H1 (cell line): ENCODE measurements around the gene DHCR24. TPM values are rescaled to one million over a fixed set of nuclear protein-coding genes. Genes with fewer than 3 reads are reported as not detected.

Experiments
- CTCF ChIA-PET: fragments of 300-600 bp; sonication (Branson Sonifier 250); formaldehyde crosslinking; loops from one replicate; lab custom pipeline; 2021; ENCODE audit not compliant: partially characterized antibody; lab: Charles Lee
- POLR2A ChIA-PET: fragments of 300-600 bp; sonication (Branson Sonifier 250); formaldehyde crosslinking; loops from one replicate; lab custom pipeline; 2021; ENCODE audit warnings: inconsistent platforms; ENCODE audit not compliant: partially characterized antibody; lab: Charles Lee
- DNase-seq, 2 experiments: peaks; one replicate each; pipeline versions ENCODE4 v3.0.0 to v3.0.0-alpha.2; 2010 to 2022; ENCODE audit warnings: low spot score in 2 of 2, low read depth in 1 of 2, mixed read lengths in 1 of 2
- FAIRE-seq: peaks from 2 replicates; lab custom pipeline; 2011; peaks lifted over from hg19 to GRCh38; lab: Jason Lieb, UNC
- H2AFZ ChIP-seq: 2 replicates; pipeline ENCODE4 v1.8.1; 2012; ENCODE audit warnings: low read length, inconsistent platforms
- H2AK5ac ChIP-seq: 2 replicates; pipeline ENCODE4 v1.6.1; 2013; ENCODE audit warnings: low read depth, low read length
- H2BK120ac ChIP-seq: replicated peaks from 2 replicates; pipeline ENCODE3; 2013; ENCODE audit warnings: low read depth, low read length, inconsistent platforms
- H2BK12ac ChIP-seq: 2 replicates; pipeline ENCODE4 v1.6.1; 2013; ENCODE audit warnings: low read depth, low read length
- H2BK15ac ChIP-seq: 2 replicates; pipeline ENCODE4 v1.6.1; 2013; ENCODE audit warnings: low read length
- H2BK20ac ChIP-seq: 2 replicates; pipeline ENCODE4 v1.6.1; 2013; ENCODE audit warnings: low read length
- H2BK5ac ChIP-seq: 2 replicates; pipeline ENCODE4 v1.6.1; 2013; ENCODE audit warnings: low read depth, low read length
- H3K14ac ChIP-seq: 2 replicates; pipeline ENCODE4 v1.6.1; 2013; ENCODE audit warnings: inconsistent platforms; ENCODE audit not compliant: insufficient read length
- H3K18ac ChIP-seq: 2 replicates; pipeline ENCODE4 v1.6.1; 2013; ENCODE audit warnings: low read length; ENCODE audit errors: extremely low read depth
- H3K23ac ChIP-seq: 2 replicates; pipeline ENCODE4 v1.6.1; 2013; ENCODE audit warnings: inconsistent platforms; ENCODE audit not compliant: insufficient read length
- H3K23me2 ChIP-seq: 2 replicates; pipeline ENCODE4 v1.6.1; 2013; ENCODE audit warnings: low read depth, low read length
- H3K27ac ChIP-seq: 2 replicates; pipeline ENCODE4 v1.6.1; 2011; ENCODE audit warnings: low read depth, low read length, inconsistent platforms
- H3K27me3 ChIP-seq, 4 experiments: replicated peaks in 1 of 4; 1 replicate in 1 of 4; 2 replicates in 3 of 4; pipeline versions ENCODE4 v1.6.1 to v1.8.1; 2011 to 2013; ENCODE audit warnings: low read length in 3 of 4, mild to moderate bottlenecking in 3 of 4, inconsistent platforms in 2 of 4, mixed read lengths in 2 of 4, moderate library complexity in 1 of 4; ENCODE audit not compliant: control insufficient read depth in 3 of 4, insufficient read depth in 3 of 4; ENCODE audit errors: extremely low read depth in 1 of 4
- H3K36me3 ChIP-seq, 4 experiments: 2 replicates each; pipeline versions ENCODE4 v1.6.1 to v1.8.1; 2011 to 2013; ENCODE audit warnings: mild to moderate bottlenecking in 4 of 4, low read length in 3 of 4, moderate library complexity in 2 of 4, control low read depth in 1 of 4, inconsistent platforms in 1 of 4; ENCODE audit not compliant: insufficient read depth in 4 of 4, control insufficient read depth in 2 of 4
- H3K4ac ChIP-seq: replicated peaks from 2 replicates; pipeline ENCODE3; 2013; ENCODE audit warnings: low read length, low read depth, mixed read lengths, inconsistent platforms; ENCODE audit not compliant: insufficient read length
- H3K4me1 ChIP-seq, 4 experiments: replicated peaks in 1 of 4; 1 replicate in 1 of 4; 2 replicates in 3 of 4; pipeline versions ENCODE4 v1.6.1 to v1.8.1; 2011 to 2013; ENCODE audit warnings: low read length in 3 of 4, inconsistent platforms in 2 of 4, mixed read lengths in 1 of 4; ENCODE audit not compliant: insufficient read depth in 4 of 4, control insufficient read depth in 3 of 4
- H3K4me2 ChIP-seq, 2 experiments: 2 replicates each; pipeline versions ENCODE4 v1.6.1 to v1.8.1; 2011 to 2013; ENCODE audit warnings: low read depth in 2 of 2, low read length in 2 of 2, control low read depth in 1 of 2, inconsistent platforms in 1 of 2, mild to moderate bottlenecking in 1 of 2; ENCODE audit not compliant: insufficient read depth in 1 of 2
- H3K4me3 ChIP-seq, 4 experiments: fragments of 200-600, 300-600 bp in 1 of 4; sonication (generic), shearing (Covaris generic), sonication (Bioruptor Twin) in 1 of 4; 2 replicates each; pipeline versions ENCODE4 v1.5.1 to v1.8.1; 2011 to 2016; ENCODE audit warnings: low read length in 4 of 4, low read depth in 3 of 4, control low read depth in 2 of 4, inconsistent platforms in 2 of 4, mild to moderate bottlenecking in 2 of 4, mixed read lengths in 1 of 4, moderate library complexity in 1 of 4; ENCODE audit not compliant: insufficient read depth in 2 of 4; ENCODE audit errors: extremely low read depth in 1 of 4
- H3K56ac ChIP-seq: replicated peaks from 2 replicates; pipeline ENCODE3; 2013; ENCODE audit warnings: low read depth, mild to moderate bottlenecking, mixed read lengths, low read length, inconsistent platforms; ENCODE audit not compliant: insufficient read length
- H3K79me1 ChIP-seq: 2 replicates; pipeline ENCODE4 v1.6.1; 2013; ENCODE audit warnings: low read depth, low read length, control low read depth
- H3K79me2 ChIP-seq, 2 experiments: 2 replicates each; pipeline versions ENCODE4 v1.6.1 to v1.8.1; 2012 to 2013; ENCODE audit warnings: low read length in 2 of 2, mild to moderate bottlenecking in 2 of 2, inconsistent platforms in 1 of 2; ENCODE audit not compliant: insufficient read depth in 2 of 2, control insufficient read depth in 1 of 2
- H3K9ac ChIP-seq, 4 experiments: replicated peaks in 1 of 4; 1 replicate in 1 of 4; 2 replicates in 3 of 4; pipeline versions ENCODE4 v1.6.1 to v1.8.1; 2011 to 2013; ENCODE audit warnings: low read depth in 3 of 4, low read length in 3 of 4, control low read depth in 2 of 4, mild to moderate bottlenecking in 2 of 4, moderate library complexity in 2 of 4, inconsistent platforms in 1 of 4; ENCODE audit errors: extremely low read depth in 1 of 4
- H3K9me3 ChIP-seq, 2 experiments: 2 replicates each; pipeline versions ENCODE4 v1.6.1 to v1.8.1; 2012 to 2013; ENCODE audit warnings: mild to moderate bottlenecking in 2 of 2, moderate library complexity in 2 of 2, control low read depth in 1 of 2, inconsistent platforms in 1 of 2, low read depth in 1 of 2, low read length in 1 of 2, mixed read lengths in 1 of 2; ENCODE audit not compliant: insufficient read depth in 2 of 2
- H4K20me1 ChIP-seq, 2 experiments: replicated peaks in 1 of 2; 2 replicates each; pipeline versions ENCODE3 to v1.8.1; 2011 to 2013; ENCODE audit warnings: inconsistent platforms in 2 of 2, low read length in 2 of 2, mild to moderate bottlenecking in 1 of 2; ENCODE audit not compliant: insufficient read depth in 2 of 2, control insufficient read depth in 1 of 2
- H4K5ac ChIP-seq: 2 replicates; pipeline ENCODE4 v1.6.1; 2013; ENCODE audit warnings: low read length, low read depth, mixed read lengths, inconsistent platforms; ENCODE audit not compliant: insufficient read length
- H4K8ac ChIP-seq: 2 replicates; pipeline ENCODE4 v1.8.0; 2013; ENCODE audit warnings: mild to moderate bottlenecking, moderate library complexity, low read length, inconsistent platforms; ENCODE audit not compliant: insufficient read depth; ENCODE audit errors: extremely low read depth
- H4K91ac ChIP-seq: replicated peaks from 2 replicates; pipeline ENCODE3; 2013; ENCODE audit warnings: low read length, mixed read lengths, inconsistent platforms; ENCODE audit not compliant: insufficient read length
- ASH2L ChIP-seq: fragments of 200-600, 300-600 bp; sonication (generic); IDR thresholded peaks from one replicate; pipeline ENCODE4 v1.7.1; 2017; ENCODE audit warnings: low read length
- GABPA ChIP-seq: IDR thresholded peaks from 2 replicates; pipeline ENCODE4 v1.6.1; 2011; ENCODE audit warnings: mild to moderate bottlenecking, low read length, moderate library complexity, borderline replicate concordance; ENCODE audit not compliant: insufficient read depth
- NANOG ChIP-seq: IDR thresholded peaks from 2 replicates; pipeline ENCODE4 v1.6.1; 2011; ENCODE audit warnings: low read length, low read depth, mild to moderate bottlenecking, inconsistent platforms; ENCODE audit not compliant: insufficient read depth, poor library complexity, severe bottlenecking
- TAF1 ChIP-seq: IDR thresholded peaks from 2 replicates; pipeline ENCODE4 v1.6.1; 2011; ENCODE audit warnings: mild to moderate bottlenecking, low read depth, low read length
- WGBS, 2 experiments: shearing (Covaris generic) in 1 of 2; methylation state at CpG; one replicate each; pipeline versions ENCODE4 v1.1.6 to v1.1.7; 2013 to 2015; ENCODE audit warnings: low lambda C conversion rate in 2 of 2, mixed read lengths in 2 of 2, inconsistent platforms in 1 of 2, low coverage in 1 of 2, missing lambda C conversion rate in 1 of 2; ENCODE audit not compliant: insufficient replicate concordance in 2 of 2, insufficient coverage in 1 of 2, insufficient read length in 1 of 2; ENCODE audit errors: extremely low coverage in 1 of 2, missing lambda C conversion rate in 1 of 2; 5-methylcytosine and 5-hydroxymethylcytosine counted together
- polyA plus RNA-seq, 7 experiments: library from polyadenylated mRNA; depleted of rRNA in 3 of 7; stranded (reverse) in 5 of 7; unstranded in 2 of 7; fragments of >200 nt in 5 of 7; fragments of 200-250 nt in 2 of 7; gene quantifications; 1 replicate in 5 of 7; 2 replicates in 1 of 7; 4 replicates in 1 of 7; pipeline versions ENCODE4 v1.2.1 to v1.2.3, GENCODE V29; 2011 to 2013; ENCODE audit warnings: missing spikeins in 2 of 7, mixed read lengths in 2 of 7
- total RNA-seq: library from RNA; stranded (reverse); fragmentation: NEBNext Ultra II Directional; extraction: Animal tissue kit (Norgen Biotek cat#: 25700); gene quantifications from 2 replicates; pipeline ENCODE4 v1.2.1, GENCODE V29; 2021

Gene DHCR24
- total and polyA plus RNA-seq, 2 of the 8 experiments (the other 6 are each of a cell fraction or from before 2014, with no cell fraction given), result 370 to 419 TPM

- no peak overlapping the region for H3K56ac ChIP-seq
- peak overlapping the region; percentile 92; the same call in 1 of the 2 replicates for H2BK15ac ChIP-seq
- no peaks in the 10 kb centered on the region for H3K36me3 ChIP-seq
- H2BK120ac ChIP-seq, result peak overlapping the region; percentile 30
- no peaks in the 10 kb centered on the region for H3K79me1 ChIP-seq
- FAIRE-seq (peak; percentile 70), DNase-seq (peak in 1 of 2 experiments; percentile 48)
- H3K4me2 ChIP-seq, result peak overlapping the region; percentile 52 to 57
- H2BK12ac ChIP-seq, result peak overlapping the region; percentile 72; the same call in 1 of the 2 replicates
- WGBS, 2 experiments, result 23% methylated on average over 12 of the region's 13 CpGs; no CpG with 5 or more reads in 1 of the 2 experiments
- no peaks in the 10 kb centered on the region; a peak in 2 of 7 replicates for H3K27me3 ChIP-seq
- H4K5ac ChIP-seq, result peak overlapping the region; percentile 45
- peak; percentile 67 for TF ChIP-seq ASH2L
- TF ChIP-seq TAF1, result 0 out of 2 replicates have a peak, but pooled peaks have one; percentile 17
- no peak for TF ChIP-seq GABPA
- TF ChIP-seq NANOG, result peak; percentile 55
- peak overlapping the region in 1 of 4 experiments; percentile 25; a peak in 1 of 8 replicates for H3K4me3 ChIP-seq
- H3K27ac ChIP-seq, result no peak overlapping the region
- H3K4ac ChIP-seq, result peak overlapping the region; percentile 25
- H3K23me2 ChIP-seq, result no peaks in the 10 kb centered on the region; the same call in 1 of the 2 replicates
- peak overlapping the region; percentile 22 for H4K91ac ChIP-seq
- H3K9me3 ChIP-seq, result no peaks in the 10 kb centered on the region
- H2AFZ ChIP-seq, result no peak overlapping the region
- H3K79me2 ChIP-seq, result no peaks in the 10 kb centered on the region
- 0 out of 2 replicates have a peak overlapping the region, but pooled peaks have one; percentile 82 for H2BK20ac ChIP-seq
- H3K9ac ChIP-seq, result no peak overlapping the region
- H3K23ac ChIP-seq, result no peak overlapping the region
- H2BK5ac ChIP-seq, result no peak overlapping the region; the same call in 1 of the 2 replicates
- H3K14ac ChIP-seq, result no peak overlapping the region
- peak overlapping the region; percentile 79; the same call in 1 of the 2 replicates for H3K18ac ChIP-seq
- peak overlapping the region; percentile 20; the same call in 1 of the 2 replicates for H4K8ac ChIP-seq
- ChIA-PET CTCF (interaction anchor here (0.6 to 3.5 kb wide), 11 partner anchors 12 to 180 kb away, joined by 3 to 22 read pairs (median 3); partner anchors contain the start of gene TTC22), POLR2A (interaction anchor here (0.9 to 1.4 kb wide), 3 partner anchors 13 to 50 kb away, joined by 3 to 4 read pairs (median 3); partner anchors contain the start of genes PARS2 and TTC22)
- H3K4me1 ChIP-seq, result peaks cover 4 to 30% (median 18%) of the 10 kb centered on the region in 4 experiments
- no peaks in the 10 kb centered on the region for H4K20me1 ChIP-seq
- no peak overlapping the region; the same call in 1 of the 2 replicates for H2AK5ac ChIP-seq
These were observed 73.4 kb downstream of the DHCR24 start for GRCh38 chr1:54813485-54814125.
